Endothelial cell of umbilical vein (primary cell): ENCODE results near the gene NFATC1. TPM values are rescaled to one million over a fixed set of nuclear protein-coding genes. Genes with fewer than 3 reads are reported as not detected.

Experiments
- BruUV-seq: library from RNA; stranded (reverse); fragments of 400-500 nt; replicated peaks from 2 replicates; lab custom pipeline; 2021; lab: Mats Ljungman, UMichigan
- CTCF ChIA-PET: fragments of 300-600, 350-600 bp; sonication (Branson Sonifier 250); formaldehyde crosslinking; loops from one replicate; lab custom pipeline; 2021; ENCODE audit warnings: antibody characterized with exemption, inconsistent platforms; lab: Charles Lee
- POLR2A ChIA-PET: fragments of 300-600, 350-600 bp; sonication (Branson Sonifier 250); formaldehyde crosslinking; loops from one replicate; lab custom pipeline; 2021; ENCODE audit warnings: antibody characterized with exemption, inconsistent platforms; lab: Charles Lee
- DNase-seq: peaks from one replicate; pipeline ENCODE4 v3.0.0-alpha.2; 2011; ENCODE audit warnings: low read depth, low spot score
- FAIRE-seq: peaks from 2 replicates; lab custom pipeline; 2011; peaks lifted over from hg19 to GRCh38; lab: Jason Lieb, UNC
- H2AFZ ChIP-seq: 2 replicates; pipeline ENCODE4 v1.6.0; 2012; ENCODE audit warnings: low read depth, low read length, control low read depth, inconsistent platforms
- H3K27ac ChIP-seq: 2 replicates; pipeline ENCODE4 v1.5.1; 2011; ENCODE audit warnings: low read depth, mild to moderate bottlenecking, control low read depth, low read length, moderate library complexity; ENCODE audit not compliant: insufficient read depth
- H3K27me3 ChIP-seq, 2 experiments: 2 replicates each; pipeline versions ENCODE4 v1.6.0 to v1.6.1; 2011; ENCODE audit warnings: low read length in 2 of 2, mixed read lengths in 1 of 2; ENCODE audit not compliant: control insufficient read depth in 2 of 2, insufficient read depth in 2 of 2
- H3K36me3 ChIP-seq, 2 experiments: 2 replicates in 1 of 2; 3 replicates in 1 of 2; pipeline ENCODE4 v1.5.1; 2011; ENCODE audit warnings: low read length in 2 of 2, mild to moderate bottlenecking in 1 of 2, moderate library complexity in 1 of 2; ENCODE audit not compliant: control insufficient read depth in 2 of 2, insufficient read depth in 2 of 2; ENCODE audit errors: extremely low read depth in 1 of 2
- H3K4me1 ChIP-seq: 3 replicates; pipeline ENCODE4 v1.5.1; 2011; ENCODE audit warnings: mild to moderate bottlenecking, low read length; ENCODE audit not compliant: control insufficient read depth, insufficient read depth; ENCODE audit errors: extremely low read depth
- H3K4me2 ChIP-seq: 2 replicates; pipeline ENCODE4 v1.6.1; 2011; ENCODE audit warnings: low read length, control low read depth, mixed read lengths; ENCODE audit not compliant: insufficient read depth
- H3K4me3 ChIP-seq, 3 experiments: fragments of 200-600 bp in 1 of 3; sonication (generic), shearing (Covaris generic) in 1 of 3; replicated peaks in 1 of 3; 2 replicates each; pipeline ENCODE4 v1.5.1; 2011 to 2016; ENCODE audit warnings: control low read depth in 3 of 3, low read length in 3 of 3, mild to moderate bottlenecking in 2 of 3, inconsistent platforms in 1 of 3, low read depth in 1 of 3, moderate library complexity in 1 of 3; ENCODE audit not compliant: insufficient read depth in 1 of 3
- H3K79me2 ChIP-seq: 2 replicates; pipeline ENCODE4 v1.6.0; 2012; ENCODE audit warnings: low read length, inconsistent platforms; ENCODE audit not compliant: control insufficient read depth, insufficient read depth
- H3K9ac ChIP-seq: replicated peaks from 2 replicates; pipeline ENCODE3; 2011; ENCODE audit warnings: low read length, control low read depth; ENCODE audit not compliant: insufficient read depth; ENCODE audit errors: extremely low read depth
- H3K9me1 ChIP-seq: replicated peaks from 3 replicates; pipeline ENCODE4 v1.6.0; 2011; ENCODE audit warnings: mild to moderate bottlenecking, low read length; ENCODE audit not compliant: control insufficient read depth, insufficient read depth; ENCODE audit errors: extremely low read depth
- H3K9me3 ChIP-seq: replicated peaks from 2 replicates; pipeline ENCODE4 v1.5.1; 2012; ENCODE audit warnings: low read length, inconsistent platforms; ENCODE audit not compliant: control insufficient read depth, insufficient read depth
- H4K20me1 ChIP-seq: replicated peaks from 2 replicates; pipeline ENCODE3; 2011; ENCODE audit warnings: mild to moderate bottlenecking, low read length; ENCODE audit not compliant: control insufficient read depth, insufficient read depth; ENCODE audit errors: extremely low read depth
- CTCF ChIP-seq, 2 donors: IDR thresholded peaks; 1 replicate in 1 of 2; 2 replicates in 1 of 2; pipeline ENCODE4 v1.5.1; 2011; ENCODE audit warnings: low read length in 2 of 2, mild to moderate bottlenecking in 2 of 2, moderate library complexity in 2 of 2, control low read depth in 1 of 2, inconsistent platforms in 1 of 2, low read depth in 1 of 2; ENCODE audit not compliant: insufficient read depth in 1 of 2; ENCODE audit errors: extremely low read depth in 1 of 2
- EZH2 ChIP-seq: IDR thresholded peaks from 2 replicates; pipeline ENCODE4 v1.6.1; 2012; ENCODE audit warnings: borderline replicate concordance, low read depth, mild to moderate bottlenecking, moderate library complexity, low read length, inconsistent platforms; ENCODE audit not compliant: severe bottlenecking
- FOS ChIP-seq: IDR thresholded peaks from 2 replicates; pipeline ENCODE4 v1.6.1; 2011; ENCODE audit warnings: mild to moderate bottlenecking, low read length, moderate library complexity, borderline replicate concordance; ENCODE audit not compliant: insufficient read depth
- GATA2 ChIP-seq: IDR thresholded peaks from 2 replicates; pipeline ENCODE4 v1.7.0; 2011; ENCODE audit warnings: low read depth, mild to moderate bottlenecking, moderate library complexity, mixed read lengths, low read length; ENCODE audit not compliant: insufficient read length, insufficient read depth
- JUN ChIP-seq: IDR thresholded peaks from 2 replicates; pipeline ENCODE4 v1.6.1; 2011; ENCODE audit warnings: borderline replicate concordance, low read depth; ENCODE audit not compliant: insufficient read length, insufficient read depth
- MAX ChIP-seq: IDR thresholded peaks from 2 replicates; pipeline ENCODE4 v1.6.1; 2011; ENCODE audit not compliant: insufficient read depth, insufficient read length
- MYC ChIP-seq: IDR thresholded peaks from one replicate; pipeline ENCODE4 v1.6.1; 2011; ENCODE audit warnings: mild to moderate bottlenecking, low read depth, low read length
- POLR2A ChIP-seq: IDR thresholded peaks from 2 replicates; pipeline ENCODE4 v1.6.1; 2012; ENCODE audit warnings: low read depth, mild to moderate bottlenecking, control low read depth, low read length
- POLR2AphosphoS5 ChIP-seq: IDR thresholded peaks from 2 replicates; pipeline ENCODE4 v1.6.1; 2012; ENCODE audit warnings: low read depth, mild to moderate bottlenecking, control low read depth, low read length, moderate library complexity; ENCODE audit not compliant: insufficient read depth
- dilution Hi-C: fragments of 300-500 bp; cut with MboI; formaldehyde crosslinking; loops from one replicate; pipeline ENCODE4 v1.15.0; 2019; ENCODE audit warnings: low sequenced_read_pairs; ENCODE audit not compliant: extremely low pct_ligation_motif_present
- intact Hi-C: fragments of 100-400 bp; cut with micrococcal nuclease; formaldehyde crosslinking; loops from one replicate; pipeline ENCODE4 v1.10.0; 2022
- polyA plus RNA-seq, 4 experiments: library from polyadenylated mRNA; depleted of rRNA in 3 of 4; stranded (reverse) in 3 of 4; unstranded in 1 of 4; fragments of >200 nt; gene quantifications; 2 replicates each; pipeline versions ENCODE4 v1.2.1 to v1.2.3, GENCODE V29; 2011 to 2012; ENCODE audit warnings: missing spikeins in 1 of 4
- total RNA-seq: library from RNA; stranded (reverse); gene quantifications from 2 replicates; pipeline ENCODE4 v1.2.3, GENCODE V29; 2021

NFATC1 gene
- total and polyA plus RNA-seq, 2 donors (not counting 3 experiments of a cell fraction or from before 2014, with no cell fraction given), result 11.1 to 30.0 TPM

GRCh38 chr18:79413901-79414300 is 18.2 kb downstream of the NFATC1 start:
- TF ChIP-seq POLR2A, result no peak
- TF ChIP-seq JUN, result no peak
- no peak for TF ChIP-seq MAX
- TF ChIP-seq GATA2, result no peak
- TF ChIP-seq FOS, result no peak
- TF ChIP-seq EZH2, result no peak
- no peak for TF ChIP-seq MYC
- TF ChIP-seq CTCF (IDR thresholded peaks at IDR 0.05; ENCODE audit: extremely low read depth in 1 of 2, insufficient read depth in 1 of 2, low read depth in 1 of 2, low read length in 2 of 2), result no peak
- no peak for TF ChIP-seq POLR2AphosphoS5
- Histone ChIP-seq H3K4me3 (no peak overlapping the region), H3K9me1 (no peaks in the 10 kb centered on the region), H3K9ac (no peak overlapping the region), H3K27ac (no peak overlapping the region), H3K4me2 (no peak overlapping the region), H3K36me3 (peaks cover 0 to 12% of the 10 kb centered on the region in 2 experiments), H3K27me3 (no peaks in the 10 kb centered on the region), H4K20me1 (no peaks in the 10 kb centered on the region), H2AFZ (no peak overlapping the region), H3K9me3 (no peaks in the 10 kb centered on the region), H3K4me1 (peaks cover 12% of the 10 kb centered on the region), H3K79me2 (peaks cover 4% of the 10 kb centered on the region)
- intact Hi-C loops (loop anchor here (1.0 kb wide), 1 partner anchor 8 kb away; no protein-coding TSS in a partner anchor), dilution Hi-C loops (no loop called here)
- ChIA-PET CTCF (interaction anchor here (0.6 to 2.6 kb wide), 7 partner anchors 8 to 94 kb away, joined by 3 to 10 read pairs (median 3); partner anchors contain the start of gene NFATC1), POLR2A (interaction anchor here (0.9 kb wide), 1 partner anchor 94 kb away, joined by 3 read pairs; no protein-coding TSS in a partner anchor)
- FAIRE-seq (peak; percentile 66), DNase-seq (peak; percentile 86)
- no TSS peak for BruUV-seq
